Right renal cortex interstitium (tissue), 3 donors: Measurements from ENCODE around the gene VGLL2. TPM values are rescaled to one million over a fixed set of nuclear protein-coding genes. Genes with fewer than 3 reads are reported as not detected.
"Not testable (repeated sequence)": the region's sequence is repeated elsewhere in the genome, so short reads cannot be mapped to it uniquely, and the experiment has no call there.

Experiments
- DNase-seq, 3 donors: peaks; one replicate each; pipeline ENCODE4 v3.0.0-alpha.2; 2013; ENCODE audit warnings: low read depth in 3 of 3, low spot score in 2 of 3
- polyA plus RNA-seq, 3 donors: library from polyadenylated mRNA; unstranded; fragments of 120-200 nt; gene quantifications; one replicate each; pipeline ENCODE4 v1.2.1, GENCODE V29; 2013; ENCODE audit not compliant: insufficient read length in 3 of 3

Gene VGLL2
- not detected for polyA plus RNA-seq

- DNase-seq, result no peak
These were observed at the start of gene VGLL2 for GRCh38 chr6:117265410-117266256. Gene VGLL2, plus strand, starts transcription at chr6:117265558. Its CDS starts 206 bp downstream, at chr6:117265764.

GRCh38 chr6:117222861-117223260, 42.5 kb upstream of the VGLL2 start:
- DNase-seq, result no peak

- no peak for DNase-seq
These were observed 38.6 kb upstream of the VGLL2 start for GRCh38 chr6:117226778-117227177.

GRCh38 chr6:117227245-117227962, 38.0 kb upstream of the VGLL2 start:
- no peak for DNase-seq

- no peak for DNase-seq
These were observed 37.2 kb upstream of the VGLL2 start for GRCh38 chr6:117228202-117228601.

GRCh38 chr6:117229870-117230269, 35.5 kb upstream of the VGLL2 start:
- no peak for DNase-seq

- no peak for DNase-seq
These were observed 33.9 kb upstream of the VGLL2 start for GRCh38 chr6:117231466-117231865.

GRCh38 chr6:117232196-117232595, 33.2 kb upstream of the VGLL2 start:
- DNase-seq, result no peak

- no peak for DNase-seq
These were observed 32.2 kb upstream of the VGLL2 start for GRCh38 chr6:117233145-117233544.

GRCh38 chr6:117237561-117237960, 27.8 kb upstream of the VGLL2 start:
- no peak for DNase-seq

- DNase-seq, result not testable (repeated sequence)
These were observed 20.8 kb upstream of the VGLL2 start for GRCh38 chr6:117244571-117244970.

- DNase-seq, result not testable (repeated sequence)
These were observed 20.4 kb upstream of the VGLL2 start for GRCh38 chr6:117244979-117245378.

- DNase-seq, result no peak
These were observed 11.6 kb upstream of the VGLL2 start for GRCh38 chr6:117253785-117254184.

GRCh38 chr6:117262799-117263198, 2.6 kb upstream of the VGLL2 start:
- DNase-seq, result no peak

- DNase-seq, result no peak
These were observed 1.9 kb upstream of the VGLL2 start for GRCh38 chr6:117263353-117263927.

GRCh38 chr6:117264369-117264691, 1.0 kb upstream of the VGLL2 start:
- no peak for DNase-seq

GRCh38 chr6:117264692-117265409, 507 bp upstream of the VGLL2 start:
- DNase-seq, result no peak

- DNase-seq, result no peak
These were observed 1.1 kb downstream of the VGLL2 start for GRCh38 chr6:117266257-117267053.

GRCh38 chr6:117267054-117267347, 1.6 kb downstream of the VGLL2 start:
- no peak for DNase-seq

GRCh38 chr6:117267766-117268534, 2.6 kb downstream of the VGLL2 start:
- no peak for DNase-seq
